ENCODE measurements around the gene INPP5A.

GRCh38 chr10:132503581-132504421 is 33.8 kb upstream of the INPP5A start:
- TF ChIP-seq EZH2 (IDR thresholded peaks at IDR 0.05) (no peak), ZNF274 (IDR thresholded peaks at IDR 0.05; ENCODE audit: low read depth, low read length) (no peak)
